HepG2 (cell line): ENCODE measurements around the gene DQX1. TPM values are rescaled to one million over a fixed set of nuclear protein-coding genes. Genes with fewer than 3 reads are reported as not detected.

Source experiments
- TAF1 ChIP-seq: sonication (generic); formaldehyde crosslinking; IDR thresholded peaks from 2 replicates; pipeline ENCODE4 v1.4.0; 2020; ENCODE audit warnings: missing genetic modification reagents
- polyA plus RNA-seq, 8 experiments: library from polyadenylated mRNA; depleted of rRNA in 3 of 8; stranded (reverse) in 7 of 8; unstranded in 1 of 8; fragments of >200 nt; fragmentation: Illumina TruSeq in 4 of 8; extraction: Trizol in 4 of 8; gene quantifications; 2 replicates each; pipeline versions ENCODE4 v1.2.1 to v1.2.3, GENCODE V29; 2011 to 2016; ENCODE audit warnings: low read depth in 4 of 8, missing spikeins in 1 of 8, mixed read lengths in 1 of 8; ENCODE audit not compliant: insufficient read depth in 1 of 8
- total RNA-seq, 5 experiments: library from RNA; depleted of rRNA; stranded (reverse); fragments of >200 nt; fragmentation: Illumina TruSeq; extraction: Trizol; gene quantifications; 2 replicates each; pipeline ENCODE4 v1.2.3, GENCODE V29; 2016; ENCODE audit warnings: low read depth in 1 of 5
- TF ChIP-seq, protein P1 (sequence below): fragments of 450-650 bp; IDR thresholded peaks from 2 replicates; pipeline ENCODE4 v1.6.1; 2017; ENCODE audit warnings: mild to moderate bottlenecking
- TF ChIP-seq, protein P2 (sequence below), 2 experiments: sonication (generic) in 1 of 2; formaldehyde crosslinking in 1 of 2; IDR thresholded peaks; 2 replicates each; pipeline versions ENCODE4 v1.6.1 to v1.9.0; 2014 to 2022; ENCODE audit warnings: antibody characterized with exemption in 1 of 2, borderline replicate concordance in 1 of 2, inconsistent platforms in 1 of 2, low read depth in 1 of 2, missing genetic modification reagents in 1 of 2
- TF ChIP-seq, protein P3 (sequence below): sonication (generic); formaldehyde crosslinking; IDR thresholded peaks from 2 replicates; pipeline ENCODE4 v1.4.0; 2020; ENCODE audit warnings: missing genetic modification reagents, borderline replicate concordance
- TF ChIP-seq, protein P4 (sequence below): sonication (generic); formaldehyde crosslinking; IDR thresholded peaks from 2 replicates; pipeline ENCODE4 v1.4.0; 2020; ENCODE audit warnings: missing genetic modification reagents
- TF ChIP-seq, protein P5 (sequence below): IDR thresholded peaks from 2 replicates; pipeline ENCODE4 v1.6.1; 2016; ENCODE audit warnings: low read depth, missing genetic modification reagents, missing compliant biosample characterization

DQX1 gene
- total and polyA plus RNA-seq, 2 of the 13 experiments (the other 11 are each of a cell fraction or from before 2014, with no cell fraction given), result 27.6 to 89.8 TPM

DNA sequence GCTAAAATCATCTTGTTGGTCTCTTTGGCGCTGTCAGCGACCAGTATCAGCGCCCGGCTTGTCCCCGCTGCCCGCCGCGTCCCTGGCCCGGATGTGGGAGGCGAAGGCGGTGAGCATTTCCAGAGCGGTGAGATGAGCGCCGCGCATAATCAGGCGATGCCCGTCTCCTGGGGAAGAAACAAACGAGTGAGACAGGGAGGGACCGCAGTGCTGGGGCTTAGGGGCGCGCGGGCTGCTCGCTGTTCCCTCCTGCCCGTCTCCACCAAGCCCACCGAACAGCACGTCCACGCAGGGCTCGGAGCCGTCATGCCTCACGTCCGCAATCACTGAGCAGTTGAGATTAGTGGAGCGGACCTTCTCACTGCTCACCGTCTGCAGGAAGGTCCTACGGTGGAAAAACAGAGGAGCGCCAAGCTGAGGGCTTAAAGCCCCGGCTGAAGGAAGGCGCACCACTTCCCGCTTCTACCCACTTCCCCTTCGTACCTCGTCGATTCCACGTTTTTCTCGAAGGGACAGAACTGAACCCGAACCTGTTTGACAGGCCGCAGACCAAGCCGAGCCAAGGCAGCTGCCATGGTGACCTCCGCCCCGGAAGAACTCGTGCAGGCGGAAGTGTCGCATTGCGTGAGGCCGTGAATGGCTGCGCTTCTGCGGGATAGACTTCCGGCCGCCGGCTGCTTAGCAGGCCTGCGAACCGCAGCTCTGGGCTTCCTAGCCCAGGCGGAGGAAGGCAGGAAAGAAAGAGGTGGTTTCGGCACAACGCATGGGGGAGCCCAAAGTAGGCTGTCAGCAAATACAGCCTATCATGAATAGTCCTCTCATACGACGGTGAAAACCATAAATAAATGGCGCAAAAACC lies 53.7 kb downstream of the DQX1 start, which contains the start of gene MRPL53 (continued):
- TF ChIP-seq, protein P1, sequence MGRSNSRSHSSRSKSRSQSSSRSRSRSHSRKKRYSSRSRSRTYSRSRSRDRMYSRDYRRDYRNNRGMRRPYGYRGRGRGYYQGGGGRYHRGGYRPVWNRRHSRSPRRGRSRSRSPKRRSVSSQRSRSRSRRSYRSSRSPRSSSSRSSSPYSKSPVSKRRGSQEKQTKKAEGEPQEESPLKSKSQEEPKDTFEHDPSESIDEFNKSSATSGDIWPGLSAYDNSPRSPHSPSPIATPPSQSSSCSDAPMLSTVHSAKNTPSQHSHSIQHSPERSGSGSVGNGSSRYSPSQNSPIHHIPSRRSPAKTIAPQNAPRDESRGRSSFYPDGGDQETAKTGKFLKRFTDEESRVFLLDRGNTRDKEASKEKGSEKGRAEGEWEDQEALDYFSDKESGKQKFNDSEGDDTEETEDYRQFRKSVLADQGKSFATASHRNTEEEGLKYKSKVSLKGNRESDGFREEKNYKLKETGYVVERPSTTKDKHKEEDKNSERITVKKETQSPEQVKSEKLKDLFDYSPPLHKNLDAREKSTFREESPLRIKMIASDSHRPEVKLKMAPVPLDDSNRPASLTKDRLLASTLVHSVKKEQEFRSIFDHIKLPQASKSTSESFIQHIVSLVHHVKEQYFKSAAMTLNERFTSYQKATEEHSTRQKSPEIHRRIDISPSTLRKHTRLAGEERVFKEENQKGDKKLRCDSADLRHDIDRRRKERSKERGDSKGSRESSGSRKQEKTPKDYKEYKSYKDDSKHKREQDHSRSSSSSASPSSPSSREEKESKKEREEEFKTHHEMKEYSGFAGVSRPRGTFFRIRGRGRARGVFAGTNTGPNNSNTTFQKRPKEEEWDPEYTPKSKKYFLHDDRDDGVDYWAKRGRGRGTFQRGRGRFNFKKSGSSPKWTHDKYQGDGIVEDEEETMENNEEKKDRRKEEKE, result no peak
- peak; percentile 83; the same call in 1 of the 2 replicates for TF ChIP-seq TAF1 (CRISPR knock-in tag)
- TF ChIP-seq, protein P2, sequence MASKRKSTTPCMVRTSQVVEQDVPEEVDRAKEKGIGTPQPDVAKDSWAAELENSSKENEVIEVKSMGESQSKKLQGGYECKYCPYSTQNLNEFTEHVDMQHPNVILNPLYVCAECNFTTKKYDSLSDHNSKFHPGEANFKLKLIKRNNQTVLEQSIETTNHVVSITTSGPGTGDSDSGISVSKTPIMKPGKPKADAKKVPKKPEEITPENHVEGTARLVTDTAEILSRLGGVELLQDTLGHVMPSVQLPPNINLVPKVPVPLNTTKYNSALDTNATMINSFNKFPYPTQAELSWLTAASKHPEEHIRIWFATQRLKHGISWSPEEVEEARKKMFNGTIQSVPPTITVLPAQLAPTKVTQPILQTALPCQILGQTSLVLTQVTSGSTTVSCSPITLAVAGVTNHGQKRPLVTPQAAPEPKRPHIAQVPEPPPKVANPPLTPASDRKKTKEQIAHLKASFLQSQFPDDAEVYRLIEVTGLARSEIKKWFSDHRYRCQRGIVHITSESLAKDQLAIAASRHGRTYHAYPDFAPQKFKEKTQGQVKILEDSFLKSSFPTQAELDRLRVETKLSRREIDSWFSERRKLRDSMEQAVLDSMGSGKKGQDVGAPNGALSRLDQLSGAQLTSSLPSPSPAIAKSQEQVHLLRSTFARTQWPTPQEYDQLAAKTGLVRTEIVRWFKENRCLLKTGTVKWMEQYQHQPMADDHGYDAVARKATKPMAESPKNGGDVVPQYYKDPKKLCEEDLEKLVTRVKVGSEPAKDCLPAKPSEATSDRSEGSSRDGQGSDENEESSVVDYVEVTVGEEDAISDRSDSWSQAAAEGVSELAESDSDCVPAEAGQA (IDR thresholded peaks at IDR 0.05; ENCODE audit: low read depth), result peak; percentile 93
- TF ChIP-seq, protein P2 (CRISPR knock-in tag; IDR thresholded peaks at IDR 0.05; ENCODE audit: borderline replicate concordance), result no peak
- TF ChIP-seq, protein P3, sequence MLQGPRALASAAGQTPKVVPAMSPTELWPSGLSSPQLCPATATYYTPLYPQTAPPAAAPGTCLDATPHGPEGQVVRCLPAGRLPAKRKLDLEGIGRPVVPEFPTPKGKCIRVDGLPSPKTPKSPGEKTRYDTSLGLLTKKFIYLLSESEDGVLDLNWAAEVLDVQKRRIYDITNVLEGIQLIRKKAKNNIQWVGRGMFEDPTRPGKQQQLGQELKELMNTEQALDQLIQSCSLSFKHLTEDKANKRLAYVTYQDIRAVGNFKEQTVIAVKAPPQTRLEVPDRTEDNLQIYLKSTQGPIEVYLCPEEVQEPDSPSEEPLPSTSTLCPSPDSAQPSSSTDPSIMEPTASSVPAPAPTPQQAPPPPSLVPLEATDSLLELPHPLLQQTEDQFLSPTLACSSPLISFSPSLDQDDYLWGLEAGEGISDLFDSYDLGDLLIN, result no peak
- TF ChIP-seq, protein P4, sequence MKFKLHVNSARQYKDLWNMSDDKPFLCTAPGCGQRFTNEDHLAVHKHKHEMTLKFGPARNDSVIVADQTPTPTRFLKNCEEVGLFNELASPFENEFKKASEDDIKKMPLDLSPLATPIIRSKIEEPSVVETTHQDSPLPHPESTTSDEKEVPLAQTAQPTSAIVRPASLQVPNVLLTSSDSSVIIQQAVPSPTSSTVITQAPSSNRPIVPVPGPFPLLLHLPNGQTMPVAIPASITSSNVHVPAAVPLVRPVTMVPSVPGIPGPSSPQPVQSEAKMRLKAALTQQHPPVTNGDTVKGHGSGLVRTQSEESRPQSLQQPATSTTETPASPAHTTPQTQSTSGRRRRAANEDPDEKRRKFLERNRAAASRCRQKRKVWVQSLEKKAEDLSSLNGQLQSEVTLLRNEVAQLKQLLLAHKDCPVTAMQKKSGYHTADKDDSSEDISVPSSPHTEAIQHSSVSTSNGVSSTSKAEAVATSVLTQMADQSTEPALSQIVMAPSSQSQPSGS (CRISPR knock-in tag), result no peak; the same call in none of the 2 replicates
- TF ChIP-seq, protein P5, sequence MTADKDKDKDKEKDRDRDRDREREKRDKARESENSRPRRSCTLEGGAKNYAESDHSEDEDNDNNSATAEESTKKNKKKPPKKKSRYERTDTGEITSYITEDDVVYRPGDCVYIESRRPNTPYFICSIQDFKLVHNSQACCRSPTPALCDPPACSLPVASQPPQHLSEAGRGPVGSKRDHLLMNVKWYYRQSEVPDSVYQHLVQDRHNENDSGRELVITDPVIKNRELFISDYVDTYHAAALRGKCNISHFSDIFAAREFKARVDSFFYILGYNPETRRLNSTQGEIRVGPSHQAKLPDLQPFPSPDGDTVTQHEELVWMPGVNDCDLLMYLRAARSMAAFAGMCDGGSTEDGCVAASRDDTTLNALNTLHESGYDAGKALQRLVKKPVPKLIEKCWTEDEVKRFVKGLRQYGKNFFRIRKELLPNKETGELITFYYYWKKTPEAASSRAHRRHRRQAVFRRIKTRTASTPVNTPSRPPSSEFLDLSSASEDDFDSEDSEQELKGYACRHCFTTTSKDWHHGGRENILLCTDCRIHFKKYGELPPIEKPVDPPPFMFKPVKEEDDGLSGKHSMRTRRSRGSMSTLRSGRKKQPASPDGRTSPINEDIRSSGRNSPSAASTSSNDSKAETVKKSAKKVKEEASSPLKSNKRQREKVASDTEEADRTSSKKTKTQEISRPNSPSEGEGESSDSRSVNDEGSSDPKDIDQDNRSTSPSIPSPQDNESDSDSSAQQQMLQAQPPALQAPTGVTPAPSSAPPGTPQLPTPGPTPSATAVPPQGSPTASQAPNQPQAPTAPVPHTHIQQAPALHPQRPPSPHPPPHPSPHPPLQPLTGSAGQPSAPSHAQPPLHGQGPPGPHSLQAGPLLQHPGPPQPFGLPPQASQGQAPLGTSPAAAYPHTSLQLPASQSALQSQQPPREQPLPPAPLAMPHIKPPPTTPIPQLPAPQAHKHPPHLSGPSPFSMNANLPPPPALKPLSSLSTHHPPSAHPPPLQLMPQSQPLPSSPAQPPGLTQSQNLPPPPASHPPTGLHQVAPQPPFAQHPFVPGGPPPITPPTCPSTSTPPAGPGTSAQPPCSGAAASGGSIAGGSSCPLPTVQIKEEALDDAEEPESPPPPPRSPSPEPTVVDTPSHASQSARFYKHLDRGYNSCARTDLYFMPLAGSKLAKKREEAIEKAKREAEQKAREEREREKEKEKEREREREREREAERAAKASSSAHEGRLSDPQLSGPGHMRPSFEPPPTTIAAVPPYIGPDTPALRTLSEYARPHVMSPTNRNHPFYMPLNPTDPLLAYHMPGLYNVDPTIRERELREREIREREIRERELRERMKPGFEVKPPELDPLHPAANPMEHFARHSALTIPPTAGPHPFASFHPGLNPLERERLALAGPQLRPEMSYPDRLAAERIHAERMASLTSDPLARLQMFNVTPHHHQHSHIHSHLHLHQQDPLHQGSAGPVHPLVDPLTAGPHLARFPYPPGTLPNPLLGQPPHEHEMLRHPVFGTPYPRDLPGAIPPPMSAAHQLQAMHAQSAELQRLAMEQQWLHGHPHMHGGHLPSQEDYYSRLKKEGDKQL, result peak; percentile 58; the same call in 1 of the 2 replicates
